Measurements from ENCODE around the gene NID2.

The NID2 gene

DNA sequence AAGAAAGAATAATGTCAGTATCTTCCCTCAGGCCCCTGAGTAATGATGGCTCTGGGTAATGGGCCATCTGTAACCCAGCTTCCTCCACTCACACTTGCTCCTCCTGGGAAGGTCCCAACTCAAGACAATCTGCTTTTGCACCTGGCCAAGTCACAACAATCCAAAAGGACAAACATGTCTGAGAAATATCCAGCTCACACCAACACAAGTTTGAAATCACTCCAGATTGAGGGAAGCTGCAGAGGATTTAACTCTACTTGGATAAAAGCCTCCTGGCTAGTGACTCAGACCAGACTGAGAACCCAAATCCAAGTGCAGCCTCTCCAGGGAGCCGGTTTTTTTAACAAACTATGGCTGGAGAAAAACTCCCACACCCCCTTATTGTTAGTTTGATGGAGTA, 45.3 kb downstream of the NID2 start:
- no peak for TF ChIP-seq POLR2AphosphoS5 (IDR thresholded peaks at IDR 0.05; ENCODE audit: low read depth, low read length)
- no peak for TF ChIP-seq TAF1 (IDR thresholded peaks at IDR 0.05; ENCODE audit: borderline replicate concordance, insufficient read depth, low read length)
- no peak for TF ChIP-seq SIN3A (IDR thresholded peaks at IDR 0.05; ENCODE audit: borderline replicate concordance, insufficient read depth, low read length)
- TF ChIP-seq, protein P1, sequence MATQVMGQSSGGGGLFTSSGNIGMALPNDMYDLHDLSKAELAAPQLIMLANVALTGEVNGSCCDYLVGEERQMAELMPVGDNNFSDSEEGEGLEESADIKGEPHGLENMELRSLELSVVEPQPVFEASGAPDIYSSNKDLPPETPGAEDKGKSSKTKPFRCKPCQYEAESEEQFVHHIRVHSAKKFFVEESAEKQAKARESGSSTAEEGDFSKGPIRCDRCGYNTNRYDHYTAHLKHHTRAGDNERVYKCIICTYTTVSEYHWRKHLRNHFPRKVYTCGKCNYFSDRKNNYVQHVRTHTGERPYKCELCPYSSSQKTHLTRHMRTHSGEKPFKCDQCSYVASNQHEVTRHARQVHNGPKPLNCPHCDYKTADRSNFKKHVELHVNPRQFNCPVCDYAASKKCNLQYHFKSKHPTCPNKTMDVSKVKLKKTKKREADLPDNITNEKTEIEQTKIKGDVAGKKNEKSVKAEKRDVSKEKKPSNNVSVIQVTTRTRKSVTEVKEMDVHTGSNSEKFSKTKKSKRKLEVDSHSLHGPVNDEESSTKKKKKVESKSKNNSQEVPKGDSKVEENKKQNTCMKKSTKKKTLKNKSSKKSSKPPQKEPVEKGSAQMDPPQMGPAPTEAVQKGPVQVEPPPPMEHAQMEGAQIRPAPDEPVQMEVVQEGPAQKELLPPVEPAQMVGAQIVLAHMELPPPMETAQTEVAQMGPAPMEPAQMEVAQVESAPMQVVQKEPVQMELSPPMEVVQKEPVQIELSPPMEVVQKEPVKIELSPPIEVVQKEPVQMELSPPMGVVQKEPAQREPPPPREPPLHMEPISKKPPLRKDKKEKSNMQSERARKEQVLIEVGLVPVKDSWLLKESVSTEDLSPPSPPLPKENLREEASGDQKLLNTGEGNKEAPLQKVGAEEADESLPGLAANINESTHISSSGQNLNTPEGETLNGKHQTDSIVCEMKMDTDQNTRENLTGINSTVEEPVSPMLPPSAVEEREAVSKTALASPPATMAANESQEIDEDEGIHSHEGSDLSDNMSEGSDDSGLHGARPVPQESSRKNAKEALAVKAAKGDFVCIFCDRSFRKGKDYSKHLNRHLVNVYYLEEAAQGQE (IDR thresholded peaks at IDR 0.05; ENCODE audit: insufficient read depth in 1 of 2, low read depth in 2 of 2, low read length in 2 of 2) = no peak
- no peak for TF ChIP-seq FOXP2 (optimal IDR thresholded peaks at IDR 0.05; ENCODE audit: borderline replicate concordance, extremely low read depth, extremely low read length, insufficient read depth)

DNA sequence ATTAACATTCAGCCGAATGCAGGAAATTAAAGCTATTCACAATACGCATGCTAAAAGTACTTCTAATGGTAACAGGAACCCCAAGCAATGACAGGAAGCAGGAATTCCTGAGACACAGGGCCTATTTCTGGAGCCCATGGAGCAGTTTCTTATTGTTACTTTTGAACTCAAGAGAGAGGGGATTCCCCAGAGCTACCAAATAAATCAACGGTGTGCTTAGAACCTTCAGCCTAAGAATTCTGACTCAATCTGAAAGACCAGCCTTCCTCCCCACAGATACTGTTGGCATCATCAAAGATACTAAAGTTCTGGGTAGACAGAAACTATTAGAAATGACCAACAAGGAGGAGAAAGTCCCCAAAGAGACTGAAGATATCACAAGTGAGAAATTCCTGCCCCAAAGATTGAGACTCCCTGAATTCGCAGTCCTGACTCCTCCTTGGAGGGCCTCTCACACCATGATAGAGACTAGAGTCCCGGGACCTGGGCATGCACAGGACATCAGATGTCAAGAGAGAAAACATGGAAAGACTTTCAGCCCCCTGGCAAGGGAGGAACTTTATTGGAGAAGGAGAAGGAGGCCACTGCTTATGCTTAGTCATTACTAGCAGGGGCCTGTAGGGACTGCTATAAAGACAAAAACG, 46.8 kb downstream of the NID2 start:
- TF ChIP-seq, protein P1 (IDR thresholded peaks at IDR 0.05; ENCODE audit: insufficient read depth in 1 of 2, low read depth in 2 of 2, low read length in 2 of 2) = no peak
- no peak for TF ChIP-seq SIN3A (IDR thresholded peaks at IDR 0.05; ENCODE audit: borderline replicate concordance, insufficient read depth, low read length)
- TF ChIP-seq POLR2AphosphoS5 (IDR thresholded peaks at IDR 0.05; ENCODE audit: low read depth, low read length) = no peak
- TF ChIP-seq FOXP2 (optimal IDR thresholded peaks at IDR 0.05; ENCODE audit: borderline replicate concordance, extremely low read depth, extremely low read length, insufficient read depth) = no peak
- TF ChIP-seq TAF1 (IDR thresholded peaks at IDR 0.05; ENCODE audit: borderline replicate concordance, insufficient read depth, low read length) = no peak

DNA sequence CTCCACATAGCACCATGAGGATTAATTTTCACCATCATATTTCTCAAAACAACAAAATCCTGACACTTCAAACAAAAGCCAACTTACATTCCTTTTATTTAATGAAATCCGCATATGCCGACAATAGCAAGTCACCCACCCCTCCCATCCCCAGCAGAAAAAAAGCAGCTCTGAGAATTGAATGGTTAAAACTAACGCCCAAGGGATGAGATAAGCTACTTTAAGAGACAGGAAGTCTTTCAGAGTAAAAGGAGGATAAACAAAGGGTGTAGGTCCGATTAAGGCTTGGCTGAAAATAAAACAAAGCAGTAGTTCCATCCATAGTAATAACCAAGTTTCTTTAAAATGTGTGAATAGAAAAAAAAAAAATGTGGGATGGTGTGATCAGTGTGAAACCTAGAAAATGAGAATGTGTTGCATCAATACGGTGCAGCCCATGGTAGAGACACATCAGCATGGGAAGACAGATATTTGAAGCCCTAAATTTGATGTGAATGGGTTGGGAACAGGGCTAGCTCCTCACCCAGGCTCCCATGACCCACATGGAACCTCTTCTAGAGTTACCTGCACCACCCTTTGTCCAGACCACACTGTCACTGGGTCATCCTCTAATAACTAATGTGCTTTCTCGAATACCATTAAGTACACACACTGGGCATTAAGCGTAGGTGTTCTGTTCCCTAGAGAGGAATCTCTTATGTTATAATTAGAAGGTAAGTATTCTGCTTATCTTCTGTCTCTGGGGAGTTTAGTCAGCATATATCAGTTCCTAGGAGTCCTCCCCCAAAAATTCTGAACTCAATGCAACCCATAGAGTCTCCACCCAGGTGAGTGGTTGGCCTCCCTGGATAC, 47.8 kb downstream of the NID2 start:
- TF ChIP-seq FOXP2 (optimal IDR thresholded peaks at IDR 0.05; ENCODE audit: borderline replicate concordance, extremely low read depth, extremely low read length, insufficient read depth) (no peak), POLR2AphosphoS5 (IDR thresholded peaks at IDR 0.05; ENCODE audit: low read depth, low read length) (no peak), SIN3A (IDR thresholded peaks at IDR 0.05; ENCODE audit: borderline replicate concordance, insufficient read depth, low read length) (no peak), TAF1 (IDR thresholded peaks at IDR 0.05; ENCODE audit: borderline replicate concordance, insufficient read depth, low read length) (no peak)
- TF ChIP-seq, protein P1 (IDR thresholded peaks at IDR 0.05; ENCODE audit: insufficient read depth in 1 of 2, low read depth in 2 of 2, low read length in 2 of 2) = no peak

DNA sequence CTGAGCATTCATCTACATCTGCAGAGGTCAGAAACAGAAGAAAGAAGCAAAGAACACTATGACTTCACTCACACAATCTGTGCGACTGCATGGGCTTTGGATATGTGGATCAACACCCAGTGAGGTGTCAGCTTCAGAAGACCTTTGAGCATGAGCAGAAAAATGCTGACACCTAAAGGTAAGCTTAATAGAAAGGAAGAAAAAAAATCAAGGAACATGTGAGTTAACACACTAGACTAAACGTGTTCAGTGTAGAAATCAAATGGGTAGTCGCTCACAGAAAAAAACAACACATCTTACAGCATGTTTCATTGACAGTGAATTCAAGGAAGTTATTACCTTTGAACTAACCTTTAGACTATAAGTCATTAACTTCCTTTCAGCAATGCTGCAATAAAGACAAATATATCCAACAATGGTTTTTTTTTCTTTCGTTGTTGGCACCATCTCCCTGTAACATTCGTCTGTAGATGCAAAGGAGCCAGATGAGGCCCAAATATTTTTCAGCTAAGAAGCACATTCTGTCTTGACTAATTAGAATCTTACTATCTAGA, 48.6 kb downstream of the NID2 start:
- TF ChIP-seq FOXP2 (optimal IDR thresholded peaks at IDR 0.05; ENCODE audit: borderline replicate concordance, extremely low read depth, extremely low read length, insufficient read depth) (no peak), SIN3A (IDR thresholded peaks at IDR 0.05; ENCODE audit: borderline replicate concordance, insufficient read depth, low read length) (no peak), POLR2AphosphoS5 (IDR thresholded peaks at IDR 0.05; ENCODE audit: low read depth, low read length) (no peak), TAF1 (IDR thresholded peaks at IDR 0.05; ENCODE audit: borderline replicate concordance, insufficient read depth, low read length) (no peak)
- TF ChIP-seq, protein P1 (IDR thresholded peaks at IDR 0.05; ENCODE audit: insufficient read depth in 1 of 2, low read depth in 2 of 2, low read length in 2 of 2) = no peak

All from PFSK-1 (cell line).